Activated effector memory CD4-positive, alpha-beta T cell treated with anti-CD3 and anti-CD28 coated beads, Interleukin-2, amount 50 U/mL, for 16 hours (primary cell): ENCODE measurements around the gene SCAF8.
"Not testable (repeated sequence)": the region's sequence is repeated elsewhere in the genome, so short reads cannot be mapped to it uniquely, and the experiment has no call there.

Experiments used
- DNase-seq: peaks from one replicate; pipeline ENCODE4 v3.0.0-alpha.2; 2020

SCAF8 gene, protein sequence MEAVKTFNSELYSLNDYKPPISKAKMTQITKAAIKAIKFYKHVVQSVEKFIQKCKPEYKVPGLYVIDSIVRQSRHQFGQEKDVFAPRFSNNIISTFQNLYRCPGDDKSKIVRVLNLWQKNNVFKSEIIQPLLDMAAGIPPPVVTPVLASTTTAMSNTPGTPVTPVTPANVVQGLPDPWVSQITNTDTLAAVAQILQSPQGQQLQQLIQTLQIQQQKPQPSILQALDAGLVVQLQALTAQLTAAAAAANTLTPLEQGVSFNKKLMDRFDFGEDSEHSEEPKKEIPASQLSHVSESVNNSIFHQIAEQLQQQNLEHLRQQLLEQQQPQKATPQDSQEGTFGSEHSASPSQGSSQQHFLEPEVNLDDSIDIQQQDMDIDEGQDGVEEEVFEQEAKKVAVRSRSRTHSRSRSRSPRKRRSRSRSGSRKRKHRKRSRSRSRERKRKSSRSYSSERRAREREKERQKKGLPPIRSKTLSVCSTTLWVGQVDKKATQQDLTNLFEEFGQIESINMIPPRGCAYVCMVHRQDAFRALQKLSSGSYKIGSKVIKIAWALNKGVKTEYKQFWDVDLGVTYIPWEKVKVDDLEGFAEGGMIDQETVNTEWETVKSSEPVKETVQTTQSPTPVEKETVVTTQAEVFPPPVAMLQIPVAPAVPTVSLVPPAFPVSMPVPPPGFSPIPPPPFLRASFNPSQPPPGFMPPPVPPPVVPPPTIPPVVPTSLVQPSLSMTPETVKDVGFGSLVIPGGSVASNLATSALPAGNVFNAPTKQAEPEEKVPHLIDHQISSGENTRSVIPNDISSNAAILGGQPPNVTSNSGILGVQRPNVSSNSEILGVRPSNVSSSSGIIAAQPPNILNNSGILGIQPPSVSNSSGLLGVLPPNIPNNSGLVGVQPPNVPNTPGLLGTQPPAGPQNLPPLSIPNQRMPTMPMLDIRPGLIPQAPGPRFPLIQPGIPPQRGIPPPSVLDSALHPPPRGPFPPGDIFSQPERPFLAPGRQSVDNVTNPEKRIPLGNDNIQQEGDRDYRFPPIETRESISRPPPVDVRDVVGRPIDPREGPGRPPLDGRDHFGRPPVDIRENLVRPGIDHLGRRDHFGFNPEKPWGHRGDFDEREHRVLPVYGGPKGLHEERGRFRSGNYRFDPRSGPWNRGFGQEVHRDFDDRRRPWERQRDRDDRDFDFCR (N-terminal part only)

DNA sequence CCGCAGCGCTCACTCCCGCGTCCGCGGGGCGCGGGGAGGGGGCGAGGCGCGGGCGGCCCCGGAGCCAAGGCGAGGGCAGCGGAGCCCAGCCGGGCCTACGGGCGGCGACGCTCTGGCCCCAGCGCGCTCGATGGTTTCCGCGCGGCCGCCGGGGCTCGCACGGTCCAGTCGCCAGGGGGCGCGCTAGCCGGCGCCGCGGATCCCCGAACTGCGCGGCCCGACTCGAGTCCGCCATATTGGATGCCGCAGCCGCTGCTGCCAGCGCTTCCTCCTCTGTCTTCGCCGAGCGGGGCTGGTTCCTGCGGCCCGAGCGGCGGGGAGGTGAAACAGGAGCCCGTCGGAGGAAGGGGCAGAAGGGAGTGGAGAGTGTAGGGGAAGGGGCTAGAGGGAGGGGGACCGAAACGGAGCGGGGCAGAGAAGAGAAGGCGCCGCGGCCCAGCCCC lies at the start of gene SCAF8:
SCAF8 (plus strand) TSS at position 234 of the 443 bp plus-strand sequence. CDS start 485 bp downstream, outside the sequence.
- DNase-seq: peak; percentile 96

DNA sequence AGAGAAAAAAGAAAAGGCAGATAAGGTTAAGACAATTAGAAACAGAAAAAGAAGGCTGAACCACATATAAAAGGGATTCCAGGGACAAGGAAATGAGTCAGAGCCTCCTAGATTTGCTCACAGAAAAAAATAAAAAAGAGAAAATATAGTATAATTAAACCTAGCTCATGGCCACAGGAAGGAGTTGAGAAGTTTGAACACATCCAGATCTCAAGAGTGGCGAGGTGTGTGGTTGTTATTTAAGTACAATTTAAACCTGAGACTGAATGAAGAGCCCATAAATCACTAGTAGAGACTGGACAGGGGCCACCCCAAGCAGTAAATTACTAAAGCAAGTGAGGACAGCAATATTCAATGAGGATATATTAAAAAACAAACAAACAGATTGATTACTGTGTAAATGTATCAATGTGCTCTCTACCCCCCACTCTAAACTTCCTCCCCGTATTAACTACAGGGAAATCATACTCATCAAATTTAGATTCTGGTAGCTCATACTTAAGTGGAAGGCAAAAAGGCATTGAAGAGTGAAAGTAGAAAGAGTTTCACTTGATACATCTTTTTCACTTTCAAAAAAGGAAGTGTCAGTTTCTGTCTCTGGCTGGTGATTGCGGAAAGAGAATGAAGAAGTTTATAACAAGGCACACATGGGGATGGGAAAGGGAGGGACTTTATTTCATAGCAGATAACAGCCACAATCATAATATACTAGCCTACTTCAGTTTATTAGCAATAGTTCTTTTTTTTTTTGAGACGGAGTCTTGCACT lies 49.3 kb upstream of the SCAF8 start:
- DNase-seq: no peak

DNA sequence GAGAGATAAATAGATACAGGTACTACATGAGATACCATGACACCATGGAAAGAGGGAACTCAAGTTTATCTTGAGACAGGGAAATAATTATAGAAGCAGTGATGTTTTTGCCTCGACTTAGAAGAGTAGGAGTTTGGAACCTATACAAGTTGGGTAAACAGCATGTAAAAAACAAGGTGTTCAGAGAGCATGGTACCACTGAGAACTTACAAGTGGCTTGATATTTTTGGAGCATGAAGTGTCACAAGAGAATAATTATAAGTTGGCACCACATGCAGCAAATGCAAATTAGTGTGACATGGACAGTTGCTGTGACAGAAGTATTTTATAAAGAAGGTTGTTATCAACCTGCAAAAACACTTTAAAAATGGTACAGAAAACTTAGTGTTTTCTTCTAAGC lies 47.1 kb upstream of the SCAF8 start:
- no peak for DNase-seq

DNA sequence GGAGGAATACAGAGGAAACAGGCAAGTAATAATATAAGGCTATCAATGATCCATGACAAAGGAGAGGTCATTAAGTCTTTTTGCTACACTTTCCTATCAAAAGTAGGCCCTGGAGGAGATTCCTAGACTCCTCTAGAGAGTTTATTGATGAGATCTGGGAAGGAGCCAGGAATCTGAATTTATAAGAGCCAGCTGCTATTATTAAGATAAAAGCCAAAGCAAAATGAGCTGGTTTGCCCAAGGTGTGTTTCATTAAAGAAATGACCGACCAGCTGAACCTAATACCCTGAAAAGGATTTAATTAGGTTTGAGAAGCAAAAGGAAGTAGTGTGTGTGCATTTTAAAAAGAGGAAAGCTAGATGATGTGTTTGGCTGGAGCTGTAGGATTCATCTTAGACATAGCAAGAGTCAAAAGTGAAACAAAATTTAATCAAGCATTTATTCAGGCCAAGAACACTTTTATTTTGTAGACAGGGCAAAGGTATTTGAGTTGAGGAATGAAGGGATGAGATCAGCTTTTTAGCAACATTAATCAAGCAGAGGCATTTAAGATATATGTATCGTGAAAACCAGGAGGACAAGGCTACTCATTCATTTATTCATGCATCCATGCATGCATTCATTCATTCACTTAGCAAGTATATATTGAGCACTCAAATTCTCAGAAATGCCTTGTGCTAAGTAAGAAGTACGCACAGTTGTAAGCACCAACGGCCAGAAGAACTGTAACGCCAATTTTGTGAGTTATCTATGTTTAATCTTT lies 43.5 kb upstream of the SCAF8 start:
- DNase-seq: no peak

DNA sequence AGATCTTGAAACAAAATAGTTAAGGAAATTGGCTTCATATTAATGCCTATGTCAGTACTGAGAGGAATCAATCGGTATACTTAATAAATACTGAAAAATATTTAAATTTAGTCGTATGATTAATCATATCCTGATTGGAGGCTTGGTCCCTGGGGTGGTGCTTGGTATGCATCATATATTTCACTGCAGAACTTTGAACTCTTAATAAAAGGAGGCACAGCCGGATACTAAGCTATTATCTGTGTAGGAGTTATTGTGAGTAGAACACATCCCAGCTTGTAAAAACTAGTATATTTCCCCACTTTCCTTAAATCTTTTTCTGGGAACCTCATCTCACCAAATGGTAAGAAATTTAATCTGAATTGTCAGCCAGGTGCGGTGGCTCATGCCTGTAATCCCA lies 42.4 kb upstream of the SCAF8 start:
- no peak for DNase-seq

DNA sequence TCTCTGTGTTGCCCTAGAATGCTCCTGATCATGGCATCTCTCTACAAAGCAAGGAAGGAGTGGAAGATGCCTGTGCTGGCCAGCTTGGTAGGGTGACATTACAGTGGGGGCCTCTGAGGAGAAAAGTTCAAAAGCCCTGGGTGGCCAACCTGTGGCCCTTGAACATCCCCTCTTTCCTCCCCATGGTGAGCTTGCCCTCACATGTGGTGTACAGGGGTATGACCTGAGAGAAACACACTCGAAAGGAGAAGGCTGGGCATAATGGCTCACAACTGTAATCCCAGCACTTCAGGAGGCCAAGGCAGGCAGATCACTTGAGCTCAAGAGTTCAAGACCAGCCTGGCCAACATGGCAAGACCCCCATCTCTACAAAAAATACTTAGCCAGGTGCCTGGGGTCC lies 36.6 kb upstream of the SCAF8 start:
- no peak for DNase-seq

DNA sequence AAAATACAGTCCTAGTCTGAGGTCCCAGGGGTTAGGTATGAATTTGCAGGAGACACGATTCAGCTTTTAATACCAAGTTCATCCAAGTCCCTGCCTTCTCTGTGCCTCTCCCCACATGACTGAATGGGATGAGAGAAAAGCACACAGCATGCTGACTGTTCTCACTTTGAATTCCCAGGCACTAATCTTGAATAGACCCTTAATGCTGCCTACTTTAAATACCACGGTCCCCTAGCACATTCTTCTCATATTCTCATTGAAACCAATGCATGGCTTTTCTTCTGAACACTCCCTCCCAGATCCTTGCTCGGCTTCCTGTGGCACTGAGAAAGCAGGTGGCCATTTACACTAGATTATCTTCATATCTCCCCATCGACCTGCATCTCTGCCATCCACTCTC lies 30.1 kb upstream of the SCAF8 start:
- DNase-seq: no peak

DNA sequence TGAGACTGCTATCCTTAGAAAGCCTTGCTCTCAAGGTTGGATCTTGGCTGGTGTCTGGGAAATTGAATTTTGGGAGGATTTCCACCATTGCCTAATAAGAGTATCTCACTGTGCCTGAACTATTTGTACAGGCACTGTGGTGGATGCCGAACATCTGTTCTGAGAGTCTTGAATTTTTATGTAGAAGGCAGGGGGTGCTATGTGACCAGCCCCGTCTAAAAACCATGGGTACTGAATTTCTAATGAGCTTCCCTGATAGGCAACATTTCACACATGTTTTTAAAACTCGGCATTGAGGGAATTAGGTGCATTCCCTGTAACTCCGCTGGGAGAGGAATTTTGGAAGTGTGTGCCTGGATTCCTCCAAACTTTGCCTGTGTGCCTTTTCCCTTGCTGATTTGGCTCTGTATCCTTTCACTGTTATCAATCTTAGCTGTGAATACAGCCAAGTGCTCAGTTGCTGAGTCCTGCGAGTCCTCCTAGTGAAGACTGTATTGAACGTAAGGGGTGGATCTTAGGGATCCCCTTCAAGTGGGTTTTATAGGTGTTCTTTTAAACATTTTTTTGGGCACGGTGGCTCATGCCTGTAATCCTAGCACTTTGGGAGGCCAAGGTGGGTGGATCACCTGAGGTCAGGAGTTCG lies 27.6 kb upstream of the SCAF8 start:
- no peak for DNase-seq

DNA sequence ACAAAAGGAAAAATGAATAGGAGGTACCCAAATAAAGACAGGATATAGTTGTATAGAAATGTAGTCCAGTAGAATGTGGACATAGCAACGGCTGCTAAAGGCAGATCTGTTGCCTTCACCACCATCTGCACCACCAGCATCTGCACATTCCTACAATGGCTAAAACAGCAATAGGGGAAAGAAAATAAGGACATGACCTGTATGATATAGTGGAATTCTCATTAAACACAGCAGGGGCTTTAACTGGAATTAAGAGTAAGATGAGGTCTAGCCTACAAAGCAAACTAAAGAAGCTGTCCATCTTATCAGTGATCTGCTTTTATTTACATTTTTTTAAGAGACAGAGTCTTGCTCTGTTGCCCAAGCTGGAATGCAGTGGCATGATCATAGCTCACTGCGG lies 26.8 kb upstream of the SCAF8 start:
- no peak for DNase-seq

DNA sequence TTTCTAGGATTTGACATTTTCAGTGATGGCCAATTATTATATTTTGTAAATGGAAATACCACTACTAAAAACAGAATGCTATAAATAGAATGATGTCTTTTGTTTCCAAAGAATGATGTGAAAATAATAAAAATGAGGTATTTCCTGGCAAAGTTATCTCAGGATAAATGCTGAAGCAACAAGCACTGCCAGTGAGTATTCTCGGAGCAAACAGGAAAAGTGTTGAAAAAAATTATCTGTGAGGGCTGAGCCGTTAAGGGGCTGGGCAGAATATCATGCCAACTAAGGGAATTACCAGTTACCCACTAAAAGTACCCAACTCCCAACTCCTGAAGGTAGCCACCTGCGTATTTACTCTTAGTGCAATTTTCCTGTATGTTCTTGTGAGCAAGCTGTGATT lies 23.6 kb upstream of the SCAF8 start:
- DNase-seq: no peak

DNA sequence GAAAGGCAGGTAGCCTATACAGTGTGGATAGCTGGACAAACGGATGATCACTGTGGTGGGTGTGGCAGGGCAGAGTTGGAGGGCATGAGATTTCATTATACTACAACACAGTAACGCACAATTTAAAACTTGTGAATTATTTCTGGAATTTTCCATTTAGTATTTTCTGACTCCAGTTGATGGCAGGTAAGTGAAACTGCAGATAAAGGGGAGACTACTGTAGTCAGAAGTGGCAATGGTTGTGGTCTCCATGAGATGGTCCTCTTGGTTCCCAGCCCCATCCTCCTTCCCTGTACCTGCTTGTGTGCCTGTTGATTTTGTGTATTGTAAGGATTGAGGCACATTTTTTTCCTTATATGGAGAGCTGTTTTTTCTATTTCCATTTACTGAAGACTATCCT lies 22.5 kb upstream of the SCAF8 start:
- no peak for DNase-seq

DNA sequence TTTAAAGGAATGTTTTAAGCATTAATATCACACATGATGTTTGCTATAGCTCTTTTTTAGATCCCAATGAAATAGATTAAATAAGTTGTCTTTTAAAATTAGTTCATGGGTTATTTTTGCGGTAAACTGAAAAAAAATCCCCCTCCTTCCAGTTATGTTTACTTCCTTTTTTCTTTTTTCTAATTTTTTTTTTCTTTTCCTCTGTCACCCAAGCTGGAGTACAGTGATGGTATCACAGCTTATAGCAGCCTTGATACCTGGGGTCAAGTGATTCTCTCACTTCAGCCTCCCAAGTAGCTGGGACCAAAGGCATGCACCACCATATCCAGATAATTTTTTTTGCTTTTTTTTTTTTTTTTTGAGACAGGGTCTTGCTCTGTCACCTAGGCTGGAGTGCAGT lies 17.8 kb upstream of the SCAF8 start:
- no peak for DNase-seq

DNA sequence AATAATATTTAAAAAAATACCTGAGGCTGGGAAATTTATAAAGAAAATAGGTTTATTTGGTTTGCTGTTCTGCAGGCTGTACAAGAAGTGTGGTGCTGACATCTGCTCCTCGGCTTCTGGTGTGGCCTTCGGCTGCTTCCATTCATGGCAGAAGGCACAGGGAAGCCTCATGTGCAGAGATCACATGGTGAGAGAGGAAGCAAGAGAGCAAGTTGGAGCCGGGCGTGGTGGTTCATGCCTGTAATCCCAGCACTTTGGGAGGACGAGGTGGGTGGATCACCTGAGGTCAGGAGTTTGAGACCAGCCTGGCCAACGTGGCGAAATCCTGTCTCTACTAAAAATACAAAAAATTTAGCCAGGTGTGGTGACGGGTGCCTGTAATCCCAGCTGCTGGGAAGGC lies 16.9 kb upstream of the SCAF8 start:
- DNase-seq: not testable (repeated sequence)

DNA sequence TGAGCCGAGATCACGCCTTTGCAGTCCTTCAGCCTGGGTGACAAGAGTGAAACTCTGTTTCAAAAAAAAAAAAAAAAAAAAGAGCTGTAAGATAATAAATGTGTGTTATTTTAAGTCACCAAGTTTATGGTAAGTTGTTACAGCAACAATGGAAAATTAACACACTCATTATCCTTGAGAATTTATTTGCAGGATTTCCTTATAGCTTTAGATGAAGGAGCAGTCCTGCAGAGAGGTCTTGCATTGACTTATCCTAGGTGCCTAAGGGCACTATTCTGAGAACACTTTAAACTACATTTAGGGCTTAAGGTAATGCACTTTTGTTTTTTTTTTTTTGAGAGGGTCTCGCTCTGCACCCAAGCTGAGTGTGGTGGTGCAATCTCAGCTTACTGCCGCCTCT lies 13.8 kb upstream of the SCAF8 start:
- no peak for DNase-seq

DNA sequence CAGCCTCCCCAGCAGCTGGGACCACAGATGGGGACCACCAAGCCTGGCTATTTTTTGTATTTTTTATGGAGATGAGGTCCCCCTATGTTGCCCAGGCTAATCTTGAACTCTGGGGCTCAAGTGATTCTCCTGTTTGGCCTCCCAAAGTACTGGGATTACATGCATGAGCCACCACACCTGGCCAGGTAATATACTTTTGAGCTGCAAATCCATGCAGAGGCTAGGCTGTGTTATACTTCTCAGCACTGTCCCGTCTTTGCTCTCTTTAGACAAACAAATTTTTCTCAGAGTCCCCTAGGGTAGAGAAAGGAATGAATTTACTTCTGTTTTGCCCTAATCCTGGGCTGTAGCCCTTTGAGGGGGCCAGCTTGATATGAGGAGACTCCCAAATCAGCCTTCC lies 13.4 kb upstream of the SCAF8 start:
- DNase-seq: no peak

DNA sequence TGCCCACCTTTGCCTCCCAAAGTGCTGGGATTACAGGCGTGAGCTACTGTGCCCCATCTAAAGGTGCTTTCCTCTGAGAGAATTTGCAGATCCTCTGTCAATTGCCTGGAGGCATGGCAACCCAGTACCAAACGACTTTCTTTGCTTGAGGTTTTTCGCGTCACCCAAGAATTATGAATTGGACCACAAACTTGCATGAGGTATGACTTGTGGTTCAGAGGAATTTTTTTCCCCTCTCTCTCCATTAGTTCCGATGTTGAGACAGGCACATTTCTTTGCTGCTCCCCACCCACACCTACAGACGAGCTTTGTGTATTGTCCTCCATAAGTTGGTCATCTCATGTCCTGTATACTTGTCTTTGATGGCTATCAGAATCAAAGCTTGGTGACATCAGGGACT lies 11.8 kb upstream of the SCAF8 start:
- no peak for DNase-seq

DNA sequence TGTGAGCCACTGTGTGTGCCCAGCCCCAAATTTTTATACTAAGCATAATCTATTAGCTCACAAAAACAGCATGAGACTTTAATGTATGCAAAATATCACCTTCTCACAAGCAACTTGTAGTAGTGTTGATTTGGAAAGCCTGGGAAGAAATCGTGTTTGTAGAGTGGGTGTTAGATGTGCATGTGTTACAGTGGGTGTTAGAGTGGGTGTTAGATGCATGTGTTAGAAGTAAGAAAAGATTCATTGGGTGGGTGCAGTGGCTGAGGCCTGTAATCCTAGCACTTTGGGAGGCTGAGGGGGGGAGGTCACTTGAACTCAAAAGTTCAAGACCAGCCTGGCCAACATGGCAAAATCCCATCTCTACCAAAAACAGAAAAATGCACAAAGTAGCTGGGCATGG lies 6.3 kb upstream of the SCAF8 start:
- no peak for DNase-seq

DNA sequence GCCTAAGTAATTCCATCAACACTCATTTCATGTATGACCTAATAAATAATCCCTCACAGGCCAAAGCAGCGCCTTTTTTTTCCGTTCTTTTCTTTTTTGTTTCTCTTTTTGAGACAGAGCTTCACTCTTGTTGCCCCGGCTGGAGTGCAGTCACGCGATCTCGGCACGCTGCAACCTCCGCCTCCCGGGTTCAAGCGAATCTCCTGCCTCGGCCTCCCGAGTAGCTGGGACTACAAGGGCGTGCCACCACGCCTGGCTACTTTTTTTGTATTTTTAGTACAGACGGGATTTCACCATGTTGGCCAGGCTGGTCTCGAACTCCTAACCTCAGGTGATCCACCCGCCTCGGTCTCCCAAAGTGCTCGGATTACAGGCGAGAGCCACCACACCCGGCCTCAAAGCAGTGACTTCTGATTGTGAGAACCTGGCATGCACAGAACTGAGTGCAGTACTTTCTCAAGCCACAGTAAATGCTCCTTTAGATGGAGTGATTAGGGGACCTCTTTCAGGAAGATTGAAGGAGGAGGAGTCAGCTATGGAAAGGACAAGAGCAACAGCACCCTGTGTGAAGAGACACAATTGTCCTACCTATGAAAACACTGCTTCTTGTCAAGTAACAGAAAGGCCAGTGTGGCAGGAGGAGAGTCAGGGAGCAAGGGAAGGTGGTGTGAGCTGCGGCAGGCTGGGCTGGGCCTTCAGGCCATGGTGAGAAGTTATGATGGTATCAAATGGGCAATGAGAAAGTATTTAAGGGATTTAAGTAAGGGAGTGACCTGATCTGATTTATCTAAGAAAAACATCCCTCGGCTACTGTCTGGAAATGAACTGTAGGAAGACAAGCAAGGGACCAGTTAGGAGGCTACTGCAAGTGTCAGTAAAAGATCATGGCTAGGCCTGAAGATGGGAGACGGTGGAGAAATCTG lies 1.7 kb upstream of the SCAF8 start:
- DNase-seq: no peak

DNA sequence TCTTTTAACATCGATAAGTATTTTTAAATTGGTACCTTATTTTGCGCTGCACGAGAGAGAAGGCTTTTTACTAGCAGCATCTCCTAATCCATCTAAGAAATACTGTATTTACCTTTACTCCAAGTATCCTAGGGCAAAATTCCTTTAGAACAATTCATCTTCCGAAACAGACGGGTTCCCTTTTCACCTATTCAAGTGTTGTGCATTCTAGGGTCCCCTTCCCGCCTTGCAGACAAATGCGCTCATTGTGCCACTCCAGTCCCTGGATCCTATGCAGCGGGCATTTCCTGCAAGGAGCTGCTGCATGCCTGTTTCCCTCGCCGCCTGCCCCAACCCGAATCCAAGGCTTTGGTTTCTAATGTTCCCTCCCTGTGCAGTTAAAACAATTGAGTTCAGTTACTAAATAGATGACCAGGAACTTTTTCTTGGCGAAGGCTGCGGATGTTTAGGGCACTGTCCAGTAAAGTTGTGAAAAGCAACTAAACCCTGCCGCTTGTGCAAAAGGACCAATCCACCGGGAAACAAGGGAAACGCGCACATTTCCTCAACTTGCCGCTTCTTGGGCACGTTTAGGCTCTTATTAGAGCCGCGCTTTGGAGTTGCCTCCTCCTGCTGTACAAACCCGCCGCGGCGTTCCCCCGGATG lies 556 bp upstream of the SCAF8 start:
- DNase-seq: no peak
